Stimulated activated naive B cell treated with anti-CD40 and anti-IgM and Interleukin-4, amounts not matched to agents 10 μg/mL and 1 μg/mL and 100 μg/mL, for 72 hours (primary cell): ENCODE measurements around the gene SYPL2.

Experiments
- ATAC-seq, 2 donors: fragments of 150-1000 bp; cut with Tn5 transposase; replicated peaks; 2 replicates each; pipeline ENCODE4 v1.10.0; 2021; ENCODE audit warnings: moderate library complexity in 1 of 2
- DNase-seq: peaks from one replicate; pipeline ENCODE4 v3.0.0; 2021
- H3K27ac Mint-ChIP-seq: one replicate; pipeline ENCODE4 v1.8.0; 2022; ENCODE audit warnings: mild to moderate bottlenecking, mixed read lengths
- H3K27me3 Mint-ChIP-seq, 2 donors: one replicate each; pipeline ENCODE4 v1.8.0; 2022; ENCODE audit warnings: mixed read lengths in 2 of 2
- H3K36me3 Mint-ChIP-seq, 2 donors: one replicate each; pipeline ENCODE4 v1.8.0; 2022; ENCODE audit warnings: mixed read lengths in 2 of 2, mild to moderate bottlenecking in 1 of 2
- H3K4me1 Mint-ChIP-seq, 2 donors: one replicate each; pipeline ENCODE4 v1.8.0; 2022; ENCODE audit warnings: mixed read lengths in 2 of 2, mild to moderate bottlenecking in 1 of 2
- H3K4me3 Mint-ChIP-seq, 2 donors: one replicate each; pipeline ENCODE4 v1.8.0; 2022; ENCODE audit warnings: mild to moderate bottlenecking in 2 of 2, mixed read lengths in 2 of 2, moderate library complexity in 1 of 2
- H3K9me3 Mint-ChIP-seq, 2 donors: one replicate each; pipeline ENCODE4 v1.8.0; 2022; ENCODE audit warnings: mixed read lengths in 2 of 2, mild to moderate bottlenecking in 1 of 2

Gene SYPL2

DNA sequence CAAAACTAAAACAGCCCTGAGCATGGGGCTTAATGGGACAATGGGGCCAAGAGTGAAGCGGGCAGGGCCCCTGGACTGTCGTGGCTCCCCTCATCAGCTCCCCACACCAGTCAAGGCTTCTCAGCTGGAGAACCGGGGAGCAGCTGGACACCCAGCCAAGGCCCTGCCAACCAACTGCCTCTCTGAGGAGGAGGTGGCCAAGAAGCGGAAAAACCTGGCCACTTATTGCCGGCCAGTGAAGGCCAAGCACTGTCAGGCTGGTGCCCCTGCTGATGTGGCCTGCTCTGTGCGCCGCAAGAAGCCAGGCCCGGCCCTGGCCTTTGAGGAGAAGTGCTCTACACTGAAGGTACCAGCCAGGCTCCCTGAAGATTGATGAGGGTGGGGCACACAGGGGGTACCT is 25.0 kb downstream of the SYPL2 start:
- Mint-ChIP-seq H3K4me3 (no peak overlapping the region), H3K9me3 (no peaks in the 10 kb centered on the region), H3K27ac (no peak overlapping the region), H3K4me1 (peaks cover 23 to 34% of the 10 kb centered on the region in 2 donors), H3K27me3 (no peaks in the 10 kb centered on the region), H3K36me3 (peaks cover 30 to 57% of the 10 kb centered on the region in 2 donors)
- ATAC-seq (no peak), DNase-seq (no peak)

DNA sequence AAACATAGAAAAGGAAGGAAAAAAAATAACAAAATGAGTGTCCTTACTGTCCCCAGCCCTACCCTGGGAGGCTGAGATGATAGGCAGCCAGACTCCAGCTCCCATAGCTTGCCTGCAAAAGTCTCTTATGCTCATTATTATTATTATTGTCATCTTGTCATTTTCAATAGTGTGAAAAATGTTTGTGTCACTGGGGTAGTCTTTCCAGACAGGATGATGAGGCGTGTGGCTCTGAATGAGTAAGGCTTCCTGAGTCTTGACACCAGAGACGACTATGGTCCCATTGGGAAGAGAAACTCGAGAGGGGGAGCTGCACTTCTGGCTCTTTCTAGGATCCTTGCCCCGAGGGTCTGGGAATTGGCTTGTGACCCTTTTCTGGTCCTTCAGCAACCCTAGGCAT is 26.4 kb downstream of the SYPL2 start:
- no peak overlapping the region for H3K27ac Mint-ChIP-seq
- H3K27me3 Mint-ChIP-seq, result no peaks in the 10 kb centered on the region
- peaks cover 24 to 45% of the 10 kb centered on the region in 2 donors for H3K4me1 Mint-ChIP-seq
- no peak for ATAC-seq
- no peaks in the 10 kb centered on the region for H3K9me3 Mint-ChIP-seq
- peaks cover 29 to 56% of the 10 kb centered on the region in 2 donors for H3K36me3 Mint-ChIP-seq
- H3K4me3 Mint-ChIP-seq, result peak overlapping the region in 1 of 2 donors; percentile 8
- no peak for DNase-seq

DNA sequence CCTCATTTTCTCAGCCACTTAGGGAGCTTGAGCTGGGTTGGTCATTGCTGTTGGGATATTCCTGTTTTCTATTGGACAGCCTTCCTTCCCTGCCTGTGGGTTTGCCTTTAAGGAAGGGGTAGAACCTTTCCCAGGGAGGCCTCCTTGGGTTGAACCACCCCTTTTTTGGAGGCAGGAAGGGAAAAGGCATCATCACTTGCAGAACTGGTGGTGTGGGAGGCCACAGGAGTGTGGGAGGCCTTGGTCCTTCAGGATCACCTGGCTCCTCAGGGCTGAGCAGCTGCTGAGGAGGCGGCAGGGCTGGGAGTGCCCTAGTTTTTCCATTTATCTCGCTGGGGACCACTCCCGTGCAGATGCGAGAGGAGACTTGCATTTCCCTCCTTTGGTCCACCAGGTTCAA is 26.9 kb downstream of the SYPL2 start:
- H3K9me3 Mint-ChIP-seq, result no peaks in the 10 kb centered on the region

DNA sequence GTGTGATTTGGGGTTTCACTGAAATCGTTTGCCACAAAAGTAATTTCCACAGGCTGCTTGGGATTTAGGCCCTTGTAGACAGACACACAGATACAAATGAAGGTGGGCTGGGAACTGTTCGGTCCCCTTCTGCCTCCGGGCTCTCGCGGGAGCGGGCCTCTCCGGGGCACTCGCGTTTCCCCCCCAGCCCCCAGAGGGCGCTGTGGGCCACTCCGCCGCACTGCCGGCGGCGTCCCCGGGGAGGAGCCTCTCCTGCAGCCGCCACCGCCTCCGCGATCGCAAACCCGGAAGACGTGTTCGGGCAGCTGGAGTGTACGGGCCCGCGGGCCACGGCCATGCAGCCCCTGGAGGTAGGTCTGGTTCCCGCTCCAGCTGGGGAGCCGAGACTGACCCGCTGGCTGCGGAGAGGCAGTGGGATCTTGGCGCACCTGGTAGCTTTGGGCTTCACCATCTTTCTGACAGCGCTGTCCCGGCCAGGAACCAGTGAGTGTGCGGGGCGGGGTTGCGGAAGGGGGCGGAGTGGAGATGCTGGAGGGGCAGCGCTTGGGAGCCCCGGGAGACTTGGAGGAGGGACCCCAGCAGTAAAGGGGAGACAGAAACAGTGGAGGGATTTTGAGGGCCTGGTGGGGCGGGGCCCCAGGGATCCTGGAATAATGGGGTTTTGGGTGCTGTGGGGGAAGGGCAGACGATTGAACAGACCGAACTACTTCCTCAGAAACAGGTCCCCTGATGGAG is 27.6 kb downstream of the SYPL2 start, which contains the start of gene CYB561D1:
CYB561D1 (plus strand) TSS at position 290 of the 735 bp plus-strand sequence; CDS start at position 336, 46 bp downstream.
- H3K27me3 Mint-ChIP-seq, result no peaks in the 10 kb centered on the region
- H3K4me3 Mint-ChIP-seq, result peak within 1 kb of the TSS; percentile 96 to 98
- peaks cover 27 to 55% of the 10 kb centered on the region in 2 donors for H3K4me1 Mint-ChIP-seq
- H3K36me3 Mint-ChIP-seq, result peaks cover 23 to 45% of the 10 kb centered on the region in 2 donors
- H3K27ac Mint-ChIP-seq, result peak within 1 kb of the TSS; percentile 91
- ATAC-seq (peak; percentile 89 to 90), DNase-seq (peak; percentile 91)
- no peaks in the 10 kb centered on the region for H3K9me3 Mint-ChIP-seq

More for the DNA sequence above, 26.9 kb downstream of the SYPL2 start:
- H3K36me3 Mint-ChIP-seq, result peaks cover 25 to 51% of the 10 kb centered on the region in 2 donors
- peaks cover 24 to 50% of the 10 kb centered on the region in 2 donors for H3K4me1 Mint-ChIP-seq
- no peak overlapping the region for H3K27ac Mint-ChIP-seq
- no peaks in the 10 kb centered on the region for H3K27me3 Mint-ChIP-seq
- peak overlapping the region in 1 of 2 donors; percentile 8 for H3K4me3 Mint-ChIP-seq
- ATAC-seq, result no peak
- no peak for DNase-seq

DNA sequence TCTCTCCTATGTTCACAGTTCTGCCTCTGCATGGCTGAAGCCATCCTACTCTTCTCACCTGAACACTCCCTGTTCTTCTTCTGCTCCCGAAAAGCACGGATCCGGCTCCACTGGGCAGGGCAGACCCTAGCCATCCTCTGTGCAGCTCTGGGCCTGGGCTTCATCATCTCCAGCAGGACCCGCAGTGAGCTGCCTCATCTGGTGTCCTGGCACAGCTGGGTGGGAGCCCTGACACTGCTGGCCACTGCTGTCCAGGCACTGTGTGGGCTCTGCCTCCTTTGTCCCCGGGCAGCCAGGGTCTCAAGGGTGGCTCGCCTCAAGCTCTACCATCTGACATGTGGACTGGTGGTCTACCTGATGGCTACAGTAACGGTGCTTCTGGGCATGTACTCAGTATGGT is 29.4 kb downstream of the SYPL2 start:
- Mint-ChIP-seq H3K27me3 (no peaks in the 10 kb centered on the region), H3K4me3 (peak overlapping the region; percentile 48 to 66), H3K27ac (peak overlapping the region; percentile 14), H3K4me1 (peaks cover 27 to 56% of the 10 kb centered on the region in 2 donors), H3K36me3 (peaks cover 22 to 44% of the 10 kb centered on the region in 2 donors), H3K9me3 (no peaks in the 10 kb centered on the region)
- no peak for ATAC-seq
- DNase-seq, result no peak

DNA sequence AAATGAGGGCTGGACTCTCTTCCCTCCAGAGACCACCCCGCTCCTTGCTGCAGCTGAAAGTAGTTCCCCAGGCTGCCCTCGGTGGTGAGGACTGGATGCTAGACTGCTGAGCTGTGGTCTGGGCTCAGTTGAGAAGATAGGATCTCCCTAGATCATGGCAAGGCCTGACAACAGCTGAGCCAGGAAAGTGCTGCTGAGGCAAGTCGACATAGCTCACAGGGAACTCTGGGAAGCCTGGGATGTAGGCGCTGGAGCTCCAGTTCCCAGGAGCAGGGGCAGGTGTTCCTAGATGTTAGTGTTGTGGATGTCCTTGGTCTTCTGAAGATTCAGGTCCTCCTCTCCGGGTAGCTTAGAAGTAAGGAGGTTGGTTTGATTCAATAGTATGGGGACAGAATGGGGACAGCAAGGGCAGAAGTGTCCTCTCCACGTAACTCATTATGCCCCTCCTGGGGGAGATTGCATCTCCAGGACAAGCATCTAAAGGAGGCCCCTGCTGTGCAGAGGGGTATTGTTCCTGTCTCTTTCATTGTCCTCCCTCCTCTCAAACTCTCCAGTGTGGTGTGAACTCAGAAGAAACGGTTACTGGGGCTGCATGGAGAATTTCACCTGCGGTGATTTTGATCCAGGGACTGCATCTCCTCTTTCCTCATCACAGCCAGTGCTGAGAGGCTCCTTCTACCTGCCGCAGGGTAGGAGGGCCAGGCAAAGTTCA is 31.3 kb downstream of the SYPL2 start:
- H3K4me1 Mint-ChIP-seq, result peaks cover 38 to 62% of the 10 kb centered on the region in 2 donors
- H3K4me3 Mint-ChIP-seq, result no peak overlapping the region
- no peak for ATAC-seq
- H3K36me3 Mint-ChIP-seq, result peaks cover 18 to 40% of the 10 kb centered on the region in 2 donors
- peak overlapping the region; percentile 9 for H3K27ac Mint-ChIP-seq
- H3K27me3 Mint-ChIP-seq, result no peaks in the 10 kb centered on the region
- DNase-seq, result no peak
- no peaks in the 10 kb centered on the region for H3K9me3 Mint-ChIP-seq

DNA sequence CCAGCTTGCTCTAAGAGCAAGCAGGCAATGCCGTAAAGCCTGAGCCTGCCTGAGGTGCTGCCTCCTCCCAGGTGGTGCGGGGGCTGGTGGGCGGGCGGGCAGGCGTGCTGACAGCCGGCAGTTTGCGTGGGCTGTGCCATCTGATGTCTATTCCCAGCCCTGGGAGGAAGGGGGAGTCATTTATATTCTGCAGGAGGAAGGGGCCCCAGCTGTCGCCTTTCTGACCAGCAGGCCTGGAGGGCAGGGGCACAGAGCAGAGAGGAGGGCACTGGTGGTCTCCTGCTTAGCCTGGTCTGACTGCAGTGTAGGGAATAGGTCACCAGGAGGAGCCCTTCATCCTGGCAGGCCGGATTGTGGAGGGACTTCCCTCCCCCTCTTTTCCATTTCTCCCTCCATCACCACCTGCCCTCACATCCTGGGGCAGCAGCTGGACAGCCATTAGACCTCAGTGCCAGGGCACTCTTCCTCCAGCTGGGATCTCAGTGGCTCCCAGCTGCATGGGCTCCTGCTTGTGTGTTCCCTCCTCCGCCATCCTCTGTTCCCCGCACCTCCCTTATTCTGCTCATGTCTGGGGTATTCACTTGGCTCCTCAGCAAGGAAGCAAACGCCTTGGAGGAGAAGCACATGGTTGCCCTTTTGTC is 31.9 kb downstream of the SYPL2 start:
- no peak overlapping the region for H3K4me3 Mint-ChIP-seq
- H3K36me3 Mint-ChIP-seq, result peaks cover 23 to 42% of the 10 kb centered on the region in 2 donors
- no peak for DNase-seq
- ATAC-seq, result no peak
- H3K4me1 Mint-ChIP-seq, result peaks cover 40 to 62% of the 10 kb centered on the region in 2 donors
- no peak overlapping the region for H3K27ac Mint-ChIP-seq
- H3K9me3 Mint-ChIP-seq, result no peaks in the 10 kb centered on the region
- H3K27me3 Mint-ChIP-seq, result no peaks in the 10 kb centered on the region

DNA sequence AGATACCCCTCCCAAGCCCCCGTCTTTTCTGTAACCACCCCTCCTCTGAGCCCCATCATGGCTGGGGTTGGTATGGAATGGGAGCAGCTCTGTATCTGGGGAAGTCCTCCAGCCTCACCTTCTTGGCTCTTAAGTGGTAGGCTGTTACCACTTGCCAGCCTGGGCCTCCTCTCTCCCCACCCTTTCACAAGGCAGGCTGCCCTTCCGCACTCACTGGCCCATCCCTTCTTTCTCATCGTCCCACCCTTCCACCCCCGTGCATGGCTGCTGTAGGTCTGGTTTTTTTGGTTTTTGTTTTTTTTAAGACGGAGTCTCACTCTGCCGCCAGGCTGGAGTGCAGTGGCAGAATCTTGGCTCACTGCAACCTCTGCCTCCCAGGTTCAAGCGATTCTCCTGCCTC is 32.7 kb downstream of the SYPL2 start:
- DNase-seq (no peak), ATAC-seq (no peak)
- Mint-ChIP-seq H3K27me3 (no peaks in the 10 kb centered on the region), H3K4me3 (no peak overlapping the region), H3K27ac (no peak overlapping the region), H3K9me3 (no peaks in the 10 kb centered on the region), H3K4me1 (peaks cover 40 to 60% of the 10 kb centered on the region in 2 donors), H3K36me3 (peaks cover 21 to 40% of the 10 kb centered on the region in 2 donors)

DNA sequence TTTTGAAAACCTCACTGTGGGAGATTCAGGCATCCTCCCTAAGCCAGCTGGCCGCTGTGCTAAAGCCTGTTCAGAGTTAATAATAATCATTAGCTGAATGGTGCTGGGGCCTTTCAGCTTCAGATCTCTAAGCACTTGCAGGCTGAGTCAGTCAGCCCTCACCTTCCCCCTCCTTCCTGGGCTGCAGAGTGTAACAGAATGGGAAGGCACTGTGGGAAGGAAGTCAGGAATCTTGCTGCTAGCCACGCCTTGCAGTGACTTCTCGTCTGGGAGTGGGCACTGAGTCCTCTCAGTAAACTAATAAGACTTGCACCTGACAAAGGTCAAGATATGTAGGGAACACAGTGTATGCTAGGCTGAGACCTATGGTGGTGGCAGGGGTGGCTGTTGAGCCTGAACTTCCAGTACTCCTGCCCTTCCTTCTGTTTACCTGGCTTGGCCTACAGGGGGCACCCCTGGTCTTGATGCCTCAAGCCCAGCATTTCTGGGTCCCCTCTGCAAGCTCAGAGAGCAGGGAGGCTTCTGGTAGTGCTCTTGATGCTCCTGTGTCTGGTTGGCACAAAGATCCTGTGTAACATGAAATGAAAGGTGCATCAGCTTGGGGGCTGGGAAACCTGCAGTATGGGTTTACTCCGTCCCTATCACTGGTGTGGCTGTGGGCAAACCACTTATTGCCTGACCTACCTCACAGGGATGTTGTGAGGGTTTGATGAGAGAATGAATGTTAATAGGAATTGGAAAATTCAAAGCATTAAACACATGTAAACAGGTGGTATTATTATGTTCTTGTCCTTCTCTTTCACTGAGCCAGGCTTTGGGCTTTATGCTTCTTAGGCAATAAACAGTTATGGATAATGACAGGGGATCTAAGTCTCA is 33.6 kb downstream of the SYPL2 start:
- H3K4me1 Mint-ChIP-seq, result peaks cover 33 to 51% of the 10 kb centered on the region in 2 donors
- no peak overlapping the region for H3K27ac Mint-ChIP-seq
- peak; percentile 38 to 42 for ATAC-seq
- H3K36me3 Mint-ChIP-seq, result peaks cover 19 to 37% of the 10 kb centered on the region in 2 donors
- no peaks in the 10 kb centered on the region for H3K9me3 Mint-ChIP-seq
- DNase-seq, result no peak
- H3K4me3 Mint-ChIP-seq, result no peak overlapping the region
- no peaks in the 10 kb centered on the region for H3K27me3 Mint-ChIP-seq

DNA sequence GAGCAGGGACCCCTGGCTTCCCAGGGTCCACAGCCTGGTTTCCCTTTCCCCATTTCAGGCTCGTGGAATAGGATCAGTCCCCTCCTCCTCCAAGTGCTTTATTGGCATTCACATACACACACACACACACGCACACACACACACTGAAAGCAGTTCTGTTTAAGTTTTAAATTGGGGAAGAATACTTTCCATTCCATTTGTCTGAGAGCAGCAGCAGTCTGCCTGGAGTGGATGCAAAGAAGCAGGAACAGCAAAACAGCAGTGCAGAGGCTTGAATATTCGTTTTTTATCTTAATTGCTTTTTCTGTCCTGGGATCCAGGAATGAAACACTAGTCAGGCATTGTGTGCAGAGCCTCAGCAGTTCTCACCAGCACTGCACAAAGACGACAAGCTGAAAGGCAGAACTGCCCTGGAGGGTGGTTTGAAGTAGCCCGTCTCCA is 34.6 kb downstream of the SYPL2 start:
- no peaks in the 10 kb centered on the region for H3K27me3 Mint-ChIP-seq
- ATAC-seq, result no peak

DNA sequence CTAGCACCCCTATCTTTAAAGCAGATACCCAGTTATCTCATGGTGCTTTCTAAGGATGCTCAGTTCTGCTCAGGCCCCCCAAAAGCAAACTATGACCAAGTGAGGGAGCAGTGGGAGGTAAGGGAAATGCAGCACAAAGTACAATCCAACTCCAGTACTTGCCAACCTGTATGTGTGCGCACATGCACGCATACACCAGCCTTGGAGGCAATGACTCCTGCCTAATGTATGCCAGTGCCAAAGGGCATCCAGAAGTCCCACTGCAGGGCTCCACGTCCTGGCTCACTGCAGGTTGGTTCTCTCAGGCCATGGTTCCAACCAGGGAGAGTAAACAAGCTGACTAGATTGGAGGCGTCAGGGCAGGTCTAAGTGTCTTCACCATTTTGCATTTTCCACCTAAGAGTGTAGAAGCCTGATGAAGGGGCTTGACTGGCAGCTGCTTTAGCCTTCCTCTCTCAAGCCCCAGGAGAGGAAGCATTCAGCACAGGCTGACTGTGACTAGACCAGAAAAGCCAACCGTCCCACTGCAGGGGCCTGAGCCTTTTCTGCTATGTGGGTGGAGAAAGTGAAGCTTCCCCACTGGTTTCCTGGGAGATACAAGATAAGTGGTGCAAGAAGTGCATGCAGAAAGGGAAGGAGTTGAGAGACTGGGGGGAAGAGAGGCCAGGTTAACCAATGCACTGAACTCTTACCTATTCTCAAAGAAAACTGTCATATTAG is 35.5 kb downstream of the SYPL2 start:
- no peak for DNase-seq
- H3K27ac Mint-ChIP-seq, result no peak overlapping the region
- H3K36me3 Mint-ChIP-seq, result peaks cover 13 to 25% of the 10 kb centered on the region in 2 donors
- no peak for ATAC-seq
- H3K9me3 Mint-ChIP-seq, result no peaks in the 10 kb centered on the region
- peaks cover 22 to 32% of the 10 kb centered on the region in 2 donors for H3K4me1 Mint-ChIP-seq
- H3K27me3 Mint-ChIP-seq, result no peaks in the 10 kb centered on the region
- no peak overlapping the region for H3K4me3 Mint-ChIP-seq

More for the DNA sequence above, 34.6 kb downstream of the SYPL2 start:
- Mint-ChIP-seq H3K36me3 (peaks cover 18 to 33% of the 10 kb centered on the region in 2 donors), H3K4me3 (no peak overlapping the region), H3K4me1 (peaks cover 27 to 41% of the 10 kb centered on the region in 2 donors), H3K27ac (no peak overlapping the region), H3K9me3 (no peaks in the 10 kb centered on the region)
- DNase-seq, result no peak

DNA sequence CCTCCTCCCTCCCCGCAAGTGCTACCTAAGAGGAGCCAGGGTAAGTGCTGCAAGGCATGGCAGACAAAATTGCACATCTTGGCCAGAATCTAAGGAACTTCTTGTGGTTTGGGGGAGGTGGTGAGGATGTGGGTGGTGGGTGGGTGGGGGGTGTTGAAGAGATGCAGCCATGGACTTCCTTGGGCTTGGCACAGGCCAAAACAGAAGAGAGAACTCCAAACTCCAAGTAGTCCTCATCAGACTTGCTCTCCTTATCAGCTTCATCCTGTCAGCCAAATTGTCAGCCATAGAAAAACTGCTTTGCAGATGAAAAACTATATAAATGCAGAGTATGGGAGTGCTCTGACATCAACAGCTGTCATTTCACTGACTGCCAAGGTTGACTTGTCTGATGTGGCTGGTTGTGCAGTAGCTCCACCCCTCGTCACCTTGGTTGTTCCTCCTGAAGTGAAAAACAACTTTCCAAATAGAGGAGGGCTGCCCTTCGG is 36.1 kb downstream of the SYPL2 start:
- ATAC-seq, result peak in 1 of 2 donors; percentile 34
- H3K27ac Mint-ChIP-seq, result no peak overlapping the region
- H3K27me3 Mint-ChIP-seq, result no peaks in the 10 kb centered on the region
- H3K4me3 Mint-ChIP-seq, result no peak overlapping the region
- no peaks in the 10 kb centered on the region for H3K9me3 Mint-ChIP-seq
- H3K4me1 Mint-ChIP-seq, result peaks cover 21 to 29% of the 10 kb centered on the region in 2 donors
- DNase-seq, result no peak
- H3K36me3 Mint-ChIP-seq, result peaks cover 11 to 24% of the 10 kb centered on the region in 2 donors

DNA sequence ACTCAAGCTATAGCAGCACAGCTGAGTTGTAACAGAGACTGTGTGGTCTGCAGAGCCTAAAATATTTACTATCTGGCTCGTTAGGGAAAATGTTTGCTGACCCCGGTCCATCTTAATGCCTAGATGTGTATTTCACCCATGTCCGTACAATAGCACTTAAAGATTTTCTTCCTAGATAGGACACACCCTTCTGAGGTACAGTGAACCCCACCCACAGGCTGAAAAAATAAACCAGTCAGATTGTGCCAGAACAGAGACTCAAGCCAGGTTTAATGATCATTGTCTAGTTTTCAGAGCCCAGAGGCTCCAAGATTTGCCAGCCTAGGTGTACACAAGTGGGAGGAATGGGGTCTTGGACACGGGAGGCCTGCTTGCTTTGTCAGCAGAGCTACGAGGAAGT is 37.6 kb downstream of the SYPL2 start:
- Mint-ChIP-seq H3K9me3 (no peaks in the 10 kb centered on the region), H3K4me3 (no peak overlapping the region), H3K4me1 (peaks cover 25% of the 10 kb centered on the region in 2 donors), H3K36me3 (peaks cover 8 to 21% of the 10 kb centered on the region in 2 donors), H3K27me3 (peaks cover 8 to 10% of the 10 kb centered on the region in 2 donors), H3K27ac (no peak overlapping the region)
- no peak for DNase-seq
- ATAC-seq, result no peak
